NCI-H2196 treated with DMSO at 0.1 percent for 48 hours (cell line): ENCODE measurements around the gene ADCY6.
A peak's percentile ranks its signal among the peaks of the same experiment; 100 is the strongest.

ENCODE experiments used
- DNase-seq: peaks from one replicate; lab custom pipeline; 2025; ENCODE audit not compliant: unreplicated experiment; lab: John Stamatoyannopoulos, UW

The ADCY6 gene

GRCh38 chr12:48788854-48789775 is at the start of gene ADCY6:
TSS of gene ADCY6 (minus strand) at chr12:48789089. CDS start at chr12:48783434, 5,655 bp downstream.
- peak; percentile 9 for DNase-seq

- no peak for DNase-seq
These were observed 49.2 kb upstream of the ADCY6 start for GRCh38 chr12:48838048-48838447.

GRCh38 chr12:48832321-48833060 is 43.6 kb upstream of the ADCY6 start:
- DNase-seq = no peak

- no peak for DNase-seq
These were observed 42.4 kb upstream of the ADCY6 start for GRCh38 chr12:48831257-48831656.

- DNase-seq = no peak
These were observed 40.1 kb upstream of the ADCY6 start for GRCh38 chr12:48828841-48829575.

- DNase-seq = no peak
These were observed 39.4 kb upstream of the ADCY6 start for GRCh38 chr12:48828293-48828692.

- DNase-seq = no peak
These were observed 38.7 kb upstream of the ADCY6 start for GRCh38 chr12:48827513-48828096.

GRCh38 chr12:48827026-48827425 is 38.1 kb upstream of the ADCY6 start:
- no peak for DNase-seq

GRCh38 chr12:48826209-48826855 is 37.4 kb upstream of the ADCY6 start:
- no peak for DNase-seq

- DNase-seq = no peak
These were observed 36.0 kb upstream of the ADCY6 start for GRCh38 chr12:48824905-48825304.

- DNase-seq = no peak
These were observed 35.2 kb upstream of the ADCY6 start for GRCh38 chr12:48824112-48824511.

GRCh38 chr12:48823281-48823680 is 34.4 kb upstream of the ADCY6 start:
- DNase-seq = no peak

GRCh38 chr12:48822711-48823110 is 33.8 kb upstream of the ADCY6 start:
- no peak for DNase-seq

GRCh38 chr12:48822139-48822538 is 33.2 kb upstream of the ADCY6 start:
- DNase-seq = no peak

- DNase-seq = no peak
These were observed 31.3 kb upstream of the ADCY6 start for GRCh38 chr12:48819986-48820725.

- no peak for DNase-seq
These were observed 30.1 kb upstream of the ADCY6 start for GRCh38 chr12:48818831-48819590.

GRCh38 chr12:48817873-48818830 is 29.3 kb upstream of the ADCY6 start, which contains the start of gene CACNB3:
TSS of gene CACNB3 (plus strand) at chr12:48818496. CDS start at chr12:48818930, 434 bp downstream.
- DNase-seq = peak; percentile 67
